ENCODE results near the gene SH3PXD2B.

DNA sequence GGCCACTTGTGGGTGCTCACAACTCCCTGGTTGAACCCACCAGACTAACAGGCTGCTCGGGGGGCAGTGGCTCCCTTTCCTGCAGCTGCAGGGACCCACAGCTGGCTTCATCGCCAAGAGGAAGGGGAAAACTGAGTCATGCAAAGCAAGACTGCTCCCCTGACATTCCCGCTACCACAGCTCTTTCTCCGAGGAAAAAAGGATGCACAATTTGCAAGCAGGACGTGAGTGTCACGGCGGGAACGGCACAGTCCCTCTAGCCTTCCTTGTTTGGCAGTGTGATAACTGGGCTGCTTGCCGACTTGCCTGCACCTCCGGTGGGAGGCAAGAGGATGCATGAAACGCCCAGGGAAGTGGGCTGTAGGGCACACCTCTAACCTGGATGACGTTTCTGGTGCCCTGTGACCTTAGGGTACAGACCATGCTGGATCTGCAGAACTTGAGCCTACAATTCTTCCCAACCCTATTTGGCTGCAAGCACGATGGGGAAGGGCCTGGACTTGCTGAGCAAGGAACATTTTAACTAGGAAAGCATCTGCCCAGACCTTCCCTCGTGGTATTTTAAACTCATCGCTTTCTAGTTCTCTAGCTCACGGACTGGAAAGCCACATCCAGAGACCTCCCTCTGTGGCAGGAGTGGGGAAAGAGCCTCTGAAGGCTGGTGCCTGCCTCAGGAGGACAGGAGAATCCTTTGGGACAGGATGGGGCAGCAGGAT, 7.8 kb downstream of the SH3PXD2B start:
- TF ChIP-seq EZH2 (IDR thresholded peaks at IDR 0.05; ENCODE audit: insufficient read depth, poor library complexity, severe bottlenecking) = no peak
- TF ChIP-seq EZH2phosphoT487 (IDR thresholded peaks at IDR 0.05; ENCODE audit: insufficient read depth, low read depth) = no peak
